ENCODE measurements around the gene ZNF787.

Gene ZNF787

DNA sequence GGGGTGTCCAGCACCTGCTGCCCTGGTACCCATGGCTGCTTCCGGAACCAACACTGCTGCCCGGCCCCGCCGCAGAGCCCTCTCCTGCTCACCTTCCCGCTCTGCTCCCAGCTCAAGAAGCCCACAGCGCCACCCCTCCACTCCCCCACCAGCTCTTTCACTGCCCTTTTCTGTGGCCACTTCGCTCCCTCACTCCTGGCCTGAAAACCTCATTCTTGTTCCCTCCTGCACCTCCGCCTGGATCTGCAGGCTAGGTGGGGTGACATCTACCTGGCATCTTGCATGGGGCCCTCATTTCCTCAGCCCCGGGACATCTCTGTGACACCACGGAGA, 6.4 kb downstream of the ZNF787 start:
- no peaks in the 10 kb centered on the region for H3K9me3 ChIP-seq
- TF ChIP-seq, protein P1, sequence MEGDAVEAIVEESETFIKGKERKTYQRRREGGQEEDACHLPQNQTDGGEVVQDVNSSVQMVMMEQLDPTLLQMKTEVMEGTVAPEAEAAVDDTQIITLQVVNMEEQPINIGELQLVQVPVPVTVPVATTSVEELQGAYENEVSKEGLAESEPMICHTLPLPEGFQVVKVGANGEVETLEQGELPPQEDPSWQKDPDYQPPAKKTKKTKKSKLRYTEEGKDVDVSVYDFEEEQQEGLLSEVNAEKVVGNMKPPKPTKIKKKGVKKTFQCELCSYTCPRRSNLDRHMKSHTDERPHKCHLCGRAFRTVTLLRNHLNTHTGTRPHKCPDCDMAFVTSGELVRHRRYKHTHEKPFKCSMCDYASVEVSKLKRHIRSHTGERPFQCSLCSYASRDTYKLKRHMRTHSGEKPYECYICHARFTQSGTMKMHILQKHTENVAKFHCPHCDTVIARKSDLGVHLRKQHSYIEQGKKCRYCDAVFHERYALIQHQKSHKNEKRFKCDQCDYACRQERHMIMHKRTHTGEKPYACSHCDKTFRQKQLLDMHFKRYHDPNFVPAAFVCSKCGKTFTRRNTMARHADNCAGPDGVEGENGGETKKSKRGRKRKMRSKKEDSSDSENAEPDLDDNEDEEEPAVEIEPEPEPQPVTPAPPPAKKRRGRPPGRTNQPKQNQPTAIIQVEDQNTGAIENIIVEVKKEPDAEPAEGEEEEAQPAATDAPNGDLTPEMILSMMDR (IDR thresholded peaks at IDR 0.05) = no peak
- H3K36me3 ChIP-seq = peaks cover 5% of the 10 kb centered on the region
- H3K27me3 ChIP-seq = no peaks in the 10 kb centered on the region
- peak overlapping the region; percentile 88 for H3K27ac ChIP-seq
- H3K4me3 ChIP-seq (ENCODE audit: low read depth in 1 of 2, low read length in 1 of 2) = no peak overlapping the region
- H3K4me1 ChIP-seq (ENCODE audit: control insufficient read depth in 1 of 2, insufficient read depth in 1 of 2, low read depth in 1 of 2, low read length in 1 of 2) = peaks cover 95 to 99% of the 10 kb centered on the region in 2 experiments

- peak overlapping the region; percentile 88 for H3K27ac ChIP-seq
- no peak overlapping the region for H3K4me3 ChIP-seq (ENCODE audit: low read depth in 1 of 2, low read length in 1 of 2)
- TF ChIP-seq, protein P1 (IDR thresholded peaks at IDR 0.05) = no peak
- H3K9me3 ChIP-seq = no peaks in the 10 kb centered on the region
- peaks cover 95 to 99% of the 10 kb centered on the region in 2 experiments for H3K4me1 ChIP-seq (ENCODE audit: control insufficient read depth in 1 of 2, insufficient read depth in 1 of 2, low read depth in 1 of 2, low read length in 1 of 2)
- H3K36me3 ChIP-seq = peaks cover 5% of the 10 kb centered on the region
- no peaks in the 10 kb centered on the region for H3K27me3 ChIP-seq
Measured at GRCh38 chr19:56114051-56114777, 6.9 kb downstream of the ZNF787 start.

DNA sequence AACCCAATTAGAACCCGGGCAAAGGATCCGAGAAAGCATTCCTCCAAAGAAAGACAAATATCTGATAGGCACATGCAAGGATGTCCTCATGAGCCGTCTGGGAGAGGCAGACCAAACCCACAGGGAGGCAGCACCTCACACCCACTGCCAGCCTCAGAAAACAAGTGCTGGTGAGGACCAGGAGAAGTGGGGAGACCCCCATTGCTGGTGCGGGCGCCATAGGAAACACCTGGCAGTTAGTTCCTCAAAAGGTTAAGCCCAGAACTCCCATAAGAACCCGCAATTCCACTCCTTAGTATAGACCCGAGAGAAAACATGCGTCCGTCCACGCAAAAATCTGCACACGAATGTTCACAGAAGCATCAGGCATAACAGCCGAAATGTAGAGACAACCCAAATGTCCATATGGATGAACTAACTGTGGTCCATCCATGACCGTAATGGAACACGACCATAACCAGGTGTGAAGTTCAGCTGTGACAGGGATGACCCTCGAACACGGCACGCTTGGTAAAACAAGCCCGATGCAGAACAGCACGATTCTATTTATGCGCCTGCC, 7.9 kb downstream of the ZNF787 start:
- Histone ChIP-seq H3K4me3 (ENCODE audit: low read depth in 1 of 2, low read length in 1 of 2) (peak overlapping the region; percentile 23 to 54), H3K9me3 (no peaks in the 10 kb centered on the region), H3K27me3 (no peaks in the 10 kb centered on the region), H3K27ac (peak overlapping the region; percentile 88), H3K36me3 (peaks cover 5% of the 10 kb centered on the region), H3K4me1 (ENCODE audit: control insufficient read depth in 1 of 2, insufficient read depth in 1 of 2, low read depth in 1 of 2, low read length in 1 of 2) (peaks cover 94 to 99% of the 10 kb centered on the region in 2 experiments)
- TF ChIP-seq, protein P1 (IDR thresholded peaks at IDR 0.05) = no peak

DNA sequence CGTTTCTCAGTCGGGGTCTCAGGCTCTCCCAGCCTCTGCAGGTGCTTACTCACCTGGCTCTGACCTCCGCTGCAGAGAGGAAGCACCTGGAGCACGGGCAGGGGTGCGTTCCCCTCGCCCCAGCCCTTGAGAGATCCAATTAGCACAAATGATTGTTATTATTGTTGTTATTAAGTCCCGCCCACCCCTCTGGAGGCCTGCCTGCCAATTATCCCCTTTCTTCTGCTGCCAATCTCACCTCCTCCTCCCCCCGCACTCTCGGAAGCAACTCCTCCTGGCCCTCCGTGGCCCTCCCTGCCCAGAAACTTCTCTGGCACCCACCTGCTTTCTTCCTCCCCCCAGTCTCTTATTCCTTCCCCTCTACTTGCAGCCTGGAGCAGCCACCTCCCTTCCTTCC, 8.8 kb downstream of the ZNF787 start:
- H3K27ac ChIP-seq = peak overlapping the region; percentile 88
- peaks cover 9% of the 10 kb centered on the region for H3K36me3 ChIP-seq
- TF ChIP-seq, protein P1 (IDR thresholded peaks at IDR 0.05) = no peak
- no peaks in the 10 kb centered on the region for H3K27me3 ChIP-seq
- peaks cover 85 to 99% of the 10 kb centered on the region in 2 experiments for H3K4me1 ChIP-seq (ENCODE audit: control insufficient read depth in 1 of 2, insufficient read depth in 1 of 2, low read depth in 1 of 2, low read length in 1 of 2)
- H3K4me3 ChIP-seq (ENCODE audit: low read depth in 1 of 2, low read length in 1 of 2) = peak overlapping the region; percentile 50 to 54
- no peaks in the 10 kb centered on the region for H3K9me3 ChIP-seq

DNA sequence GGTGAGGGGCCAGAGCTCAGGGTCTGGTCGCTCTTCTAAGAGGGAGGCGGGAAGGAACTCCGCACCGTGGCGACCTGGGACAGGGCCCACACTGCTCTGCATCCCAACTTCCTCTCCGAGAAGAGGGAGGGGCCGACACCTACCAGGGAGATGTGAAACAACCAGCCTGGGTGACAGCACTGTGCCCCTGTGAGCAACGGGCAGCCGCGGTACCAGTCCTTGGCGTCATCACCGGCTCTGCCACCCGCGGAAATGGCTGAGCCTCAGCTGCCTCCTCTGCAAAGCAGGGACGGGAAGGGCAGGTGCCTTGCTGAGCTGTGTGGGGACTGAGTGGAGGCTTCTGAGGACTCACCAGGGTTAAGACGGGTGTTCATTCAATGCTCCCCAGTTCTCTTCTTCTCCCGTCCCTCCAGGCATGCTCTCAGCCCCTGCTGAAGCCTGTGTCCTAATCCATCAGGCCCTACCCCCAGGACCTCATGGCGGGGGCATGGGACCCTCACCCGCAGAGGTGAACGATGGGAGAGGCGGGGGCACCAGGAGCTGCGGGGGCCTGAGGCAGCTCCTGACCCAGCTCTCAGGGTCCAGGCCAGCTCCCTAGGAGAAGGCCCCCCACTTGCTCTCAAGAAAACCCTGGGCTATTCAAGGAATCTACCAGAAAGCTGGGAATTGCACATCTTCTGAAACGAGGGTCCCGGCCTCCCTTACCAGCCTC, 9.3 kb downstream of the ZNF787 start:
- Histone ChIP-seq H3K4me1 (ENCODE audit: control insufficient read depth in 1 of 2, insufficient read depth in 1 of 2, low read depth in 1 of 2, low read length in 1 of 2) (peaks cover 87 to 99% of the 10 kb centered on the region in 2 experiments), H3K27me3 (no peaks in the 10 kb centered on the region), H3K27ac (peak overlapping the region; percentile 88), H3K36me3 (peaks cover 13% of the 10 kb centered on the region), H3K4me3 (ENCODE audit: low read depth in 1 of 2, low read length in 1 of 2) (peak overlapping the region; percentile 50 to 54), H3K9me3 (no peaks in the 10 kb centered on the region)
- TF ChIP-seq, protein P1 (IDR thresholded peaks at IDR 0.05) = peak; percentile 28

Measured in neutrophil (primary cell).